Pancreas (tissue), 10 donors: ENCODE results near the gene GJC1. TPM values are rescaled to one million over a fixed set of nuclear protein-coding genes. Genes with fewer than 3 reads are reported as not detected.

Experiments used
- ATAC-seq, 4 donors: fragments of 200-7000 bp; cut with Tn5 transposase; one replicate each; pipeline versions ENCODE4 v1.8.0 to v1.9.1; 2020; ENCODE audit warnings: mild to moderate bottlenecking in 4 of 4, moderate library complexity in 4 of 4
- DNase-seq, 6 donors: peaks; one replicate each; pipeline ENCODE4 v3.0.0-alpha.2; 2020
- FAIRE-seq: peaks from 2 replicates; lab custom pipeline; 2012; peaks lifted over from hg19 to GRCh38; lab: Jason Lieb, UNC
- H3K27ac ChIP-seq, 4 donors: fragments of 200-600 bp; sonication (generic); 1 replicate in 3 of 4; 2 replicates in 1 of 4; pipeline versions ENCODE4 v1.5.0 to v1.8.0; 2020
- H3K27me3 ChIP-seq, 4 donors: fragments of 200-600 bp; one replicate each; pipeline ENCODE4 v1.8.0; 2021
- H3K36me3 ChIP-seq, 3 donors: fragments of 200-600 bp; sonication (generic) in 1 of 3; one replicate each; pipeline versions ENCODE4 v1.5.0 to v1.8.0; 2020 to 2021
- H3K4me1 ChIP-seq, 3 donors: fragments of 200-600 bp; one replicate each; pipeline ENCODE4 v1.8.0; 2021
- H3K4me3 ChIP-seq, 4 donors: fragments of 200-600 bp; sonication (generic) in 2 of 4; one replicate each; pipeline versions ENCODE4 v1.5.0 to v1.8.0; 2020 to 2021
- H3K9me3 ChIP-seq, 4 donors: fragments of 200-600 bp; one replicate each; pipeline ENCODE4 v1.8.0; 2021
- CTCF ChIP-seq, 4 donors: fragments of 200-600 bp; sonication (generic) in 3 of 4; IDR thresholded peaks; one replicate each; pipeline versions ENCODE4 v1.5.0 to v1.8.0; 2021; ENCODE audit warnings: antibody characterized with exemption in 4 of 4
- WGBS, 2 donors: extraction: QIAGEN DNeasy Blood & Tissue Kit; methylation state at CpG; one replicate each; pipeline ENCODE4 v1.1.7; 2013; 5-methylcytosine and 5-hydroxymethylcytosine counted together
- intact Hi-C, 3 donors: fragments of 100-400 bp; cut with DNase I; formaldehyde crosslinking; loops; one replicate each; pipeline versions ENCODE4 v1.11.1 to v1.14.2; 2022
- polyA plus RNA-seq, 2 donors: library from polyadenylated mRNA; stranded (reverse); fragments of 200-250 nt; gene quantifications; one replicate each; pipeline ENCODE4 v1.2.3, GENCODE V29; 2013
- total RNA-seq, 6 donors: library from RNA; stranded (reverse); fragmentation: NEBNext Ultra II Directional in 4 of 6; extraction: Animal tissue kit (Norgen Biotek cat#: 25700) in 4 of 6; gene quantifications; one replicate each; pipeline versions ENCODE4 v1.2.1 to v1.2.4, GENCODE V29; 2021 to 2023
- donor health status: healthy with polysubstance abuse.
- donor health status: DM: no; HTN: no; CAD: no; lungs with moderate emphysema.
- donor health status: DM: no; HTN: no; CAD: no.
- donor health status: control.
- donor health status: control.
- donor health status: Bipolar disorder and iron deficiency.
- donor health status: DM: yes; HTN: yes; CAD: no.
- donor health status: DM: no; HTN: no; CAD: no.
- donor health status: DM: no; HTN: no; CAD: no.
- donor health status: DM: yes; HTN: yes; CAD: no.

Gene GJC1
- total and polyA plus RNA-seq, 8 donors: 0.58 to 3.1 (median 1.1) TPM

GRCh38 chr17:44865231-44865660, 35.2 kb upstream of the GJC1 start:
- FAIRE-seq (no peak), ATAC-seq (peak; percentile 66 to 92 (median 86)), DNase-seq (peak in 5 of 6 donors; percentile 44 to 63 (median 58))
- H3K4me1 ChIP-seq: no peaks in the 10 kb centered on the region
- H3K4me3 ChIP-seq: no peak overlapping the region
- H3K27me3 ChIP-seq: no peaks in the 10 kb centered on the region
- 28 to 60% methylated on average over 1 of the region's 1 CpG for WGBS, 2 donors
- H3K27ac ChIP-seq: no peak overlapping the region
- no peaks in the 10 kb centered on the region for H3K9me3 ChIP-seq
- peaks cover 3 to 65% (median 26%) of the 10 kb centered on the region in 3 donors for H3K36me3 ChIP-seq
- TF ChIP-seq CTCF (IDR thresholded peaks at IDR 0.05): peak; percentile 54 to 80 (median 76)
- intact Hi-C loops: no loop called here

- H3K27me3 ChIP-seq: no peaks in the 10 kb centered on the region
- FAIRE-seq (no peak), DNase-seq (peak in 1 of 6 donors; percentile 21), ATAC-seq (peak in 3 of 4 donors; percentile 11 to 23 (median 21))
- no peaks in the 10 kb centered on the region for H3K4me1 ChIP-seq
- no peak for TF ChIP-seq CTCF (IDR thresholded peaks at IDR 0.05)
- 56 to 62% methylated on average over 10 of the region's 10 CpGs for WGBS, 2 donors
- no peaks in the 10 kb centered on the region for H3K9me3 ChIP-seq
- peaks cover 7 to 69% (median 30%) of the 10 kb centered on the region in 3 donors for H3K36me3 ChIP-seq
- intact Hi-C loops: loop anchor here in 2 of 3 donors (5.0 kb wide), 2 partner anchors 83 to 88 kb away; no protein-coding TSS in a partner anchor
- no peak overlapping the region for H3K4me3 ChIP-seq
- H3K27ac ChIP-seq: no peak overlapping the region
Observed at GRCh38 chr17:44864831-44865230, 34.7 kb upstream of the GJC1 start.

GRCh38 chr17:44863061-44863918, 33.2 kb upstream of the GJC1 start:
- DNase-seq (peak in 1 of 6 donors; percentile 37), ATAC-seq (no peak), FAIRE-seq (no peak)
- intact Hi-C loops: loop anchor here in 2 of 3 donors (5.0 kb wide), 2 partner anchors 81 to 86 kb away; no protein-coding TSS in a partner anchor
- H3K9me3 ChIP-seq: no peaks in the 10 kb centered on the region
- H3K27ac ChIP-seq: no peak overlapping the region
- H3K4me3 ChIP-seq: no peak overlapping the region
- no peaks in the 10 kb centered on the region for H3K4me1 ChIP-seq
- WGBS, 2 donors: 81% methylated on average over 12 of the region's 12 CpGs
- no peaks in the 10 kb centered on the region for H3K27me3 ChIP-seq
- peaks cover 8 to 70% (median 43%) of the 10 kb centered on the region in 3 donors for H3K36me3 ChIP-seq
- no peak for TF ChIP-seq CTCF (IDR thresholded peaks at IDR 0.05)

DNA sequence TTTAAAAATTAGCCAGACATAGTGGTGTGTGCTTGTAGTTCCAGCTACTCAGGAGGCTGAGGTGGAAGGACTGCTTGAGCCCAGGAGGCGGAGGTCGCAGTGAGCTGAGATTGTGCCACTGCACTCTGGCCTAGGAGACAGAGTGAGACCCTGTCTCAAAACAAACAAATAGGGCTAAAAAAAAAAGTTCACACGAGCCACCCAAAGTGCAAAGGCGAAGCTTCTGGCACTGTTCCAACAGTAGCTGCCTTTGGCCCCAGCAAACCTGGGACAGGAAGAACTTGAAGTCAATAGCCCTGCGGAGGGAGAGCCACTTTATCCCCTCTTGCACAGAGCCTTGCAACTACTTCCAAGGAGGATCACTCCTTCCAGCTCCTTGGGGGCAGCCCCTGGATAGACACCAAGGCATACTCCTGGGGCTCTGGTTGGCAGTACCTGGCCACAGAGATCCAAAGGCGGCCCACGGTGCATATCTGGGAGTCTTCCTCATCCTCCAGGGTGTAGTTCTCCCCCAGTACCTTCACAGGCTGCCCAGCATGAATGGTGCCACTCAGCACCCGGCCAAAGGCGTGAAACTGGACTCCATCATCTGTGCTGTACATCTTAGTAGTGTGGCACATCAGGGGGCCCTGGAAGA, 32.3 kb upstream of the GJC1 start:
- Histone ChIP-seq H3K36me3 (peaks cover 8 to 68% (median 34%) of the 10 kb centered on the region in 3 donors), H3K9me3 (no peaks in the 10 kb centered on the region), H3K27me3 (no peaks in the 10 kb centered on the region), H3K4me1 (no peaks in the 10 kb centered on the region), H3K4me3 (no peak overlapping the region), H3K27ac (no peak overlapping the region)
- peak in 1 of 6 donors; percentile 18 for DNase-seq
- no peak for ATAC-seq
- FAIRE-seq: no peak
- intact Hi-C loops: loop anchor here in 2 of 3 donors (5.0 kb wide), 2 partner anchors 80 to 85 kb away; no protein-coding TSS in a partner anchor
- no peak for TF ChIP-seq CTCF (IDR thresholded peaks at IDR 0.05)
- WGBS, 2 donors: 90 to 94% methylated on average over 9 of the region's 9 CpGs
